CD14-positive monocyte (primary cell): ENCODE measurements around the gene LMX1B. TPM values are rescaled to one million over a fixed set of nuclear protein-coding genes. Genes with fewer than 3 reads are reported as not detected.

Source experiments
- DNase-seq, 3 donors: peaks; one replicate each; pipeline ENCODE4 v3.0.0-alpha.2; 2011 to 2022
- H2AFZ ChIP-seq: 2 replicates; pipeline ENCODE4 v1.6.0; 2012; ENCODE audit warnings: mild to moderate bottlenecking, low read depth, low read length, inconsistent platforms; ENCODE audit not compliant: insufficient read depth, poor library complexity, severe bottlenecking
- H3K27ac ChIP-seq, 2 donors: 1 replicate in 1 of 2; 2 replicates in 1 of 2; pipeline ENCODE4 v1.5.1; 2012 to 2013; ENCODE audit warnings: low read length in 2 of 2, control low read depth in 1 of 2, inconsistent platforms in 1 of 2, low read depth in 1 of 2, mild to moderate bottlenecking in 1 of 2
- H3K27me3 ChIP-seq, 2 donors: one replicate each; pipeline versions ENCODE4 v1.6.0 to v1.6.1; 2011 to 2013; ENCODE audit warnings: low read length in 2 of 2; ENCODE audit not compliant: control insufficient read depth in 2 of 2, insufficient read depth in 2 of 2
- H3K36me3 ChIP-seq, 2 donors: replicated peaks in 1 of 2; 1 replicate in 1 of 2; 2 replicates in 1 of 2; pipeline versions ENCODE4 v1.5.1 to v1.6.1; 2012 to 2013; ENCODE audit warnings: low read length in 2 of 2, control low read depth in 1 of 2, inconsistent platforms in 1 of 2, mild to moderate bottlenecking in 1 of 2; ENCODE audit not compliant: insufficient read depth in 2 of 2, control insufficient read depth in 1 of 2
- H3K4me1 ChIP-seq, 2 donors: 1 replicate in 1 of 2; 2 replicates in 1 of 2; pipeline versions ENCODE4 v1.5.1 to v1.6.1; 2012 to 2013; ENCODE audit warnings: low read length in 2 of 2, control low read depth in 1 of 2, inconsistent platforms in 1 of 2, mild to moderate bottlenecking in 1 of 2, moderate library complexity in 1 of 2; ENCODE audit not compliant: insufficient read depth in 2 of 2, control insufficient read depth in 1 of 2
- H3K4me2 ChIP-seq: replicated peaks from 2 replicates; pipeline ENCODE3; 2012; ENCODE audit warnings: low read length, moderate library complexity, mild to moderate bottlenecking; ENCODE audit not compliant: poor library complexity, severe bottlenecking; ENCODE audit errors: extremely low read depth
- H3K4me3 ChIP-seq, 3 experiments: fragments of 200-600 bp in 1 of 3; sonication (generic) in 1 of 3; replicated peaks in 1 of 3; 1 replicate in 2 of 3; 2 replicates in 1 of 3; pipeline ENCODE4 v1.5.1; 2011 to 2013; ENCODE audit warnings: low read length in 3 of 3, mild to moderate bottlenecking in 3 of 3, control low read depth in 2 of 3, low read depth in 2 of 3, inconsistent platforms in 1 of 3, moderate library complexity in 1 of 3
- H3K79me2 ChIP-seq: 2 replicates; pipeline ENCODE4 v1.6.0; 2012; ENCODE audit warnings: mild to moderate bottlenecking, control low read depth, inconsistent platforms, low read length, moderate library complexity; ENCODE audit not compliant: insufficient read depth
- H3K9ac ChIP-seq: 2 replicates; pipeline ENCODE4 v1.6.0; 2017; ENCODE audit warnings: low read length, mild to moderate bottlenecking; ENCODE audit not compliant: insufficient read depth, poor library complexity, severe bottlenecking
- H3K9me3 ChIP-seq, 2 donors: replicated peaks in 1 of 2; 1 replicate in 1 of 2; 2 replicates in 1 of 2; pipeline versions ENCODE4 v1.5.1 to v1.6.1; 2012 to 2013; ENCODE audit warnings: low read length in 2 of 2, control low read depth in 1 of 2; ENCODE audit not compliant: control insufficient read depth in 1 of 2, insufficient read depth in 1 of 2
- H4K20me1 ChIP-seq: 2 replicates; pipeline ENCODE4 v1.6.0; 2012; ENCODE audit warnings: mild to moderate bottlenecking, low read length, control low read depth, moderate library complexity; ENCODE audit not compliant: insufficient read depth
- H3K27ac Mint-ChIP-seq, 7 donors: one replicate each; pipeline ENCODE4 v1.8.0; 2020; ENCODE audit warnings: mild to moderate bottlenecking in 7 of 7, mixed read lengths in 7 of 7, moderate library complexity in 6 of 7, inconsistent platforms in 2 of 7
- H3K27me3 Mint-ChIP-seq, 3 donors: one replicate each; pipeline ENCODE4 v1.8.0; 2021 to 2022; ENCODE audit warnings: low read depth in 3 of 3, mild to moderate bottlenecking in 3 of 3, mixed read lengths in 3 of 3, moderate library complexity in 3 of 3, inconsistent platforms in 1 of 3
- H3K36me3 Mint-ChIP-seq, 2 donors: one replicate each; pipeline ENCODE4 v1.8.0; 2020; ENCODE audit warnings: mixed read lengths in 2 of 2, inconsistent platforms in 1 of 2, mild to moderate bottlenecking in 1 of 2
- H3K4me1 Mint-ChIP-seq: one replicate; pipeline ENCODE4 v1.8.0; 2020; ENCODE audit warnings: mild to moderate bottlenecking, mixed read lengths
- H3K4me3 Mint-ChIP-seq, 2 donors: one replicate each; pipeline ENCODE4 v1.8.0; 2020; ENCODE audit warnings: mild to moderate bottlenecking in 2 of 2, mixed read lengths in 2 of 2, moderate library complexity in 1 of 2
- H3K9me3 Mint-ChIP-seq, 7 donors: one replicate each; pipeline ENCODE4 v1.8.0; 2020 to 2022; ENCODE audit warnings: mixed read lengths in 7 of 7, mild to moderate bottlenecking in 6 of 7, moderate library complexity in 6 of 7, inconsistent platforms in 2 of 7
- WGBS: methylation state at CpG from one replicate; pipeline ENCODE4 v1.1.5; 2013; ENCODE audit warnings: missing lambda C conversion rate; ENCODE audit not compliant: insufficient coverage; 5-methylcytosine and 5-hydroxymethylcytosine counted together
- intact Hi-C, 2 donors: fragments of 100-400 bp; cut with micrococcal nuclease; formaldehyde crosslinking; loops; one replicate each; pipeline versions ENCODE4 v1.15.0 to v1.15.1; 2023
- polyA plus RNA-seq, 3 donors: library from polyadenylated mRNA; depleted of rRNA in 1 of 3; unstranded in 2 of 3; stranded (reverse) in 1 of 3; fragments of 300-500 nt in 2 of 3; fragments of >200 nt in 1 of 3; fragmentation: Illumina TruSeq in 2 of 3; gene quantifications; 1 replicate in 2 of 3; 2 replicates in 1 of 3; pipeline ENCODE4 v1.2.3, GENCODE V29; 2012 to 2021
- TF ChIP-seq, protein P1 (sequence below): fragments of 200-600 bp; IDR thresholded peaks from one replicate; pipeline ENCODE4 v1.8.0; 2022; ENCODE audit warnings: antibody characterized with exemption, mild to moderate bottlenecking

LMX1B gene
- polyA plus RNA-seq, 3 donors, result not detected

DNA sequence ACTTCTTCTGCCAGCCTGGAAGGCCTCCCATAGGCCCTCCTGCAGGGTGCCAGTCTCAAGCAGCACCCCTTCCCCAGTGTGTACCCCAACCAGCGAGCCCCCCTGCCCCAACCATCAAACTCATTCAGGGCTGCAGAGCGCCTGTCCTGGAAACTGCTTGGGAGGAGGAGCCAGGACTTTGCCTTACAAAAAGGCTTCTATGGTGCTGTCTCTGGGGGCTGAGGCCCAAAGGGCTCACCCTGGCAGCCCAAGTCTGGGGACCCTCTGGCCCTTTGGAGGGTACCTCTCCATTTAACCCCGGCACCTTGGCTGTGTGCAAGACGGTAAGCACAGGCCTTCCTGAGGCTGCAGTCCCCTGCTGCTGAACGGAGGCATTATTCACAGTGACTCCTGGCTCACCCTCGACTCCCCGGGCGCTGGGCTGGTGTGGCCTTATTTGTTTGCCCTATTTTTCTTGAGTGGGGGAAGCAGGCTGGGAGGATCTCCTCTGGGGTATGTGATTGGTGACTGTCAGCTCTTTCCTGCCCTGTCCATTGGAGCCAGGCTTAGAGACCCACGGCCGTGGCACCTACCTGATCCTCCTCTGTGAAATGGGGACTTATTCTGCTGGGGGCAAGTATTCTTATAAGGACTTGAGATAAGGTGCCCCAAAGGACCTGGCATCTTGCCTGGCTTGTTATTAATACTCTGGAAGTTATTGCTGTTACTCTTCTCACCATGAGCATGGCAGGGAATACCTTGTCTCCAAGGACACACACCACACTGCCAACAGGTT is 5.8 kb downstream of the LMX1B start:
- H3K27me3 Mint-ChIP-seq, result peaks cover 96 to 98% (median 97%) of the 10 kb centered on the region in 3 donors
- Histone ChIP-seq H3K9ac (no peak overlapping the region), H3K4me2 (no peak overlapping the region), H3K27ac (no peak overlapping the region), H2AFZ (no peak overlapping the region), H3K27me3 (peaks cover 74 to 96% of the 10 kb centered on the region in 2 donors), H3K79me2 (no peaks in the 10 kb centered on the region), H4K20me1 (no peaks in the 10 kb centered on the region), H3K4me1 (no peaks in the 10 kb centered on the region), H3K9me3 (peaks cover 0 to 65% of the 10 kb centered on the region in 2 donors), H3K4me3 (no peak overlapping the region), H3K36me3 (no peaks in the 10 kb centered on the region)
- TF ChIP-seq, protein P1, sequence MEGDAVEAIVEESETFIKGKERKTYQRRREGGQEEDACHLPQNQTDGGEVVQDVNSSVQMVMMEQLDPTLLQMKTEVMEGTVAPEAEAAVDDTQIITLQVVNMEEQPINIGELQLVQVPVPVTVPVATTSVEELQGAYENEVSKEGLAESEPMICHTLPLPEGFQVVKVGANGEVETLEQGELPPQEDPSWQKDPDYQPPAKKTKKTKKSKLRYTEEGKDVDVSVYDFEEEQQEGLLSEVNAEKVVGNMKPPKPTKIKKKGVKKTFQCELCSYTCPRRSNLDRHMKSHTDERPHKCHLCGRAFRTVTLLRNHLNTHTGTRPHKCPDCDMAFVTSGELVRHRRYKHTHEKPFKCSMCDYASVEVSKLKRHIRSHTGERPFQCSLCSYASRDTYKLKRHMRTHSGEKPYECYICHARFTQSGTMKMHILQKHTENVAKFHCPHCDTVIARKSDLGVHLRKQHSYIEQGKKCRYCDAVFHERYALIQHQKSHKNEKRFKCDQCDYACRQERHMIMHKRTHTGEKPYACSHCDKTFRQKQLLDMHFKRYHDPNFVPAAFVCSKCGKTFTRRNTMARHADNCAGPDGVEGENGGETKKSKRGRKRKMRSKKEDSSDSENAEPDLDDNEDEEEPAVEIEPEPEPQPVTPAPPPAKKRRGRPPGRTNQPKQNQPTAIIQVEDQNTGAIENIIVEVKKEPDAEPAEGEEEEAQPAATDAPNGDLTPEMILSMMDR, result no peak
- peaks cover 0 to 19% (median 7%) of the 10 kb centered on the region in 7 donors for H3K9me3 Mint-ChIP-seq
- DNase-seq, result no peak
- 18% methylated on average over 8 of the region's 10 CpGs for WGBS
- H3K4me3 Mint-ChIP-seq, result peak overlapping the region in 1 of 2 donors; percentile 77
- peak overlapping the region in 1 of 7 donors; percentile 5 for H3K27ac Mint-ChIP-seq
- intact Hi-C loops, result no loop called here
- peaks cover 11% of the 10 kb centered on the region for H3K4me1 Mint-ChIP-seq
- peaks cover 0 to 1% of the 10 kb centered on the region in 2 donors for H3K36me3 Mint-ChIP-seq

DNA sequence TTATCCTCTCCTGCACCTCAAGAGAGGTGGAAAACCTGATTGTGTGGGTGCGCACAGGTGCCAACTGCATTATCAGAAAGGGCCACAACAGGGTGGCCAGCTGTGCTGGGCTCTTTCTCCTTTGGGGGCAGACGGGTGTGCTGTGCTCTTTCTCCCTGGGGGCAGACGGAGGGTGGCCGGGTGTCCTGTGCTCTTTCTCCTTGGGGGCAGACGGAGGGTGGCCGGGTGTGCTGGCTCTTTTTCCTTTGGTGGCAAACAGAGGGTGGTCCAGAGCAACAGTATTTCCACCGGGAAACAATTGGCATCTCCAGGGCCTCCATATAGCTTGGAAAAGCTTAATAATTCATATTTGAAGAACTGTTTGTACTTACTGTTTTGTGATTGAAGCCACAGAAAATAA is 6.8 kb downstream of the LMX1B start:
- Mint-ChIP-seq H3K9me3 (peaks cover 0 to 19% (median 8%) of the 10 kb centered on the region in 7 donors), H3K27ac (peak overlapping the region in 1 of 7 donors; percentile 5), H3K4me1 (peaks cover 10% of the 10 kb centered on the region), H3K27me3 (peaks cover 98 to 99% (median 99%) of the 10 kb centered on the region in 3 donors), H3K36me3 (no peaks in the 10 kb centered on the region), H3K4me3 (peak overlapping the region in 1 of 2 donors; percentile 77)
- Histone ChIP-seq H3K36me3 (no peaks in the 10 kb centered on the region), H3K4me2 (no peak overlapping the region), H3K9me3 (peaks cover 3 to 67% of the 10 kb centered on the region in 2 donors), H3K4me3 (no peak overlapping the region), H3K79me2 (no peaks in the 10 kb centered on the region), H3K9ac (no peak overlapping the region), H4K20me1 (no peaks in the 10 kb centered on the region), H2AFZ (no peak overlapping the region), H3K4me1 (peaks cover 0 to 1% of the 10 kb centered on the region in 2 donors), H3K27me3 (peaks cover 82 to 98% of the 10 kb centered on the region in 2 donors), H3K27ac (no peak overlapping the region)
- TF ChIP-seq, protein P1, result no peak
- 22% methylated on average over 5 of the region's 7 CpGs for WGBS
- intact Hi-C loops, result no loop called here
- DNase-seq, result no peak
